Measurements from ENCODE around the gene KLHL13. TPM values are rescaled to one million over a fixed set of nuclear protein-coding genes. Genes with fewer than 3 reads are reported as not detected.

Gene KLHL13
- 1.8 TPM in 2 replicates for total RNA-seq

- FAIRE-seq (no peak), DNase-seq (ENCODE audit: low read depth) (no peak)
- no peaks in the 10 kb centered on the region for H3K36me3 ChIP-seq (ENCODE audit: control insufficient read depth, insufficient read depth, low read length)
- H3K4me3 ChIP-seq (ENCODE audit: low read depth, low read length) = peak within 1 kb of the TSS; percentile 56
- no peaks in the 10 kb centered on the region for H3K27me3 ChIP-seq (ENCODE audit: control insufficient read depth, insufficient read depth, low read length)
- TF ChIP-seq, protein P1, sequence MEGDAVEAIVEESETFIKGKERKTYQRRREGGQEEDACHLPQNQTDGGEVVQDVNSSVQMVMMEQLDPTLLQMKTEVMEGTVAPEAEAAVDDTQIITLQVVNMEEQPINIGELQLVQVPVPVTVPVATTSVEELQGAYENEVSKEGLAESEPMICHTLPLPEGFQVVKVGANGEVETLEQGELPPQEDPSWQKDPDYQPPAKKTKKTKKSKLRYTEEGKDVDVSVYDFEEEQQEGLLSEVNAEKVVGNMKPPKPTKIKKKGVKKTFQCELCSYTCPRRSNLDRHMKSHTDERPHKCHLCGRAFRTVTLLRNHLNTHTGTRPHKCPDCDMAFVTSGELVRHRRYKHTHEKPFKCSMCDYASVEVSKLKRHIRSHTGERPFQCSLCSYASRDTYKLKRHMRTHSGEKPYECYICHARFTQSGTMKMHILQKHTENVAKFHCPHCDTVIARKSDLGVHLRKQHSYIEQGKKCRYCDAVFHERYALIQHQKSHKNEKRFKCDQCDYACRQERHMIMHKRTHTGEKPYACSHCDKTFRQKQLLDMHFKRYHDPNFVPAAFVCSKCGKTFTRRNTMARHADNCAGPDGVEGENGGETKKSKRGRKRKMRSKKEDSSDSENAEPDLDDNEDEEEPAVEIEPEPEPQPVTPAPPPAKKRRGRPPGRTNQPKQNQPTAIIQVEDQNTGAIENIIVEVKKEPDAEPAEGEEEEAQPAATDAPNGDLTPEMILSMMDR (IDR thresholded peaks at IDR 0.05; ENCODE audit: insufficient read depth, low read length, severe bottlenecking) = no peak
Observed at GRCh38 chrX:118116713-118117550, at the start of gene KLHL13. KLHL13 (minus strand) TSS chrX:118116810; CDS start chrX:118028473, 88,337 bp downstream.

- Histone ChIP-seq H3K4me3 (ENCODE audit: low read depth, low read length) (no peak overlapping the region), H3K27me3 (ENCODE audit: control insufficient read depth, insufficient read depth, low read length) (no peaks in the 10 kb centered on the region), H3K36me3 (ENCODE audit: control insufficient read depth, insufficient read depth, low read length) (no peaks in the 10 kb centered on the region)
- FAIRE-seq = no peak
- TF ChIP-seq, protein P1 (IDR thresholded peaks at IDR 0.05; ENCODE audit: insufficient read depth, low read length, severe bottlenecking) = no peak
- DNase-seq (ENCODE audit: low read depth) = peak; percentile 67
Observed at GRCh38 chrX:118164138-118164537, 47.5 kb upstream of the KLHL13 start.

DNA sequence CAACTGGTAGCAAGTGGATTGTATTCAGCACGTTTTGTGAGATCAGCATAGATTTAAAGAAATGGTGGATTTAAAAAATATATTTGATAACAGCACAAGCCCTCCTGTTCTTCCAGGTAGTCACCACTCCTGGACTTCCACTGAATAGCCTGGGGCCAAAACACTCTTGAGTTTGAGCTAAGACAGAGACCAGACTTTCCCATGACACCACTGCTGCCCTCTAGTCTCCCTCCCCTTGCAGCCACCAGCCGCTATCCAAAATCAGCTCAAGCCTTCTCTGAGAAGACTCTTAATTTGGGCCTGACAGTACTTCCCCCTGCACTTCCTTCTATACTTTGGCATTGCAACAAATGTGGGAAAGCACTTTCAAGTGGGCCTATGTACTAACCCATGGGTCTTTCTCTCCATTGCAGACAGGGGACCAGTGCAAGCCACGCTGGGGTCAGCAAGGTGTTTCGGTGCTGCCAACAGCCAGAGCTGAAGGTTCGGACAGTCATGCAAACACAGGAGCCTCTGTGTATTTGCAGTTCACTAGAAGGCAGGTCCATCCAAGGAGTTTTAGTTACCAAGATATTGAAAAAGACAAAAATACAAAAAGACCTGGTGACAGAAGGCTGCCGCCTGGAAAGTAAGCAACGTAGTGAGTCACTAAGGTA, 40.5 kb upstream of the KLHL13 start:
- Histone ChIP-seq H3K4me3 (ENCODE audit: low read depth, low read length) (no peak overlapping the region), H3K36me3 (ENCODE audit: control insufficient read depth, insufficient read depth, low read length) (no peaks in the 10 kb centered on the region), H3K27me3 (ENCODE audit: control insufficient read depth, insufficient read depth, low read length) (no peaks in the 10 kb centered on the region)
- FAIRE-seq (no peak), DNase-seq (ENCODE audit: low read depth) (no peak)
- TF ChIP-seq, protein P1 (IDR thresholded peaks at IDR 0.05; ENCODE audit: insufficient read depth, low read length, severe bottlenecking) = no peak

- Histone ChIP-seq H3K27me3 (ENCODE audit: control insufficient read depth, insufficient read depth, low read length) (no peaks in the 10 kb centered on the region), H3K36me3 (ENCODE audit: control insufficient read depth, insufficient read depth, low read length) (no peaks in the 10 kb centered on the region), H3K4me3 (ENCODE audit: low read depth, low read length) (no peak overlapping the region)
- TF ChIP-seq, protein P1 (IDR thresholded peaks at IDR 0.05; ENCODE audit: insufficient read depth, low read length, severe bottlenecking) = no peak
- DNase-seq (ENCODE audit: low read depth) (no peak), FAIRE-seq (no peak)
Observed at GRCh38 chrX:118156254-118156952, 39.8 kb upstream of the KLHL13 start.

DNA sequence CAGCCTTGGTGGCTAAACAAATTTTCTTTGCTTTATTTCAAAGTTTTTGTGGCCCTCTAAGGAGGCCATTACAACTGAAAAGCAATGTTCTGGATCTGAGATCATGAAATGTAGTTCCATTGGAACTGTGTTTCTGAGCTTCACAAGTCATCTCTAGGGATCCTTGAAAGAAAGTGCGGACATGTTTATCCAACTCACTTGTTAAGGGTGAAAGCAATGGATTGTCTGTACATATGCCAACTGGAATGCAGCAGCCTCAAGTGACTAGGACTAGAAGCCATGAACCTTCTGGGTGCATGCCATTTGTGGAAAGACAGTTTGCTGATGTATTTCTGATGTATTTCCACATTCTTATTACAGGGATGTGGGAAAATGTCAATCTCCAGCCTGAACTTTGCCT, 36.7 kb upstream of the KLHL13 start:
- no peaks in the 10 kb centered on the region for H3K36me3 ChIP-seq (ENCODE audit: control insufficient read depth, insufficient read depth, low read length)
- TF ChIP-seq, protein P1 (IDR thresholded peaks at IDR 0.05; ENCODE audit: insufficient read depth, low read length, severe bottlenecking) = no peak
- FAIRE-seq (no peak), DNase-seq (ENCODE audit: low read depth) (no peak)
- no peak overlapping the region for H3K4me3 ChIP-seq (ENCODE audit: low read depth, low read length)
- H3K27me3 ChIP-seq (ENCODE audit: control insufficient read depth, insufficient read depth, low read length) = no peaks in the 10 kb centered on the region

All from bronchial epithelial cell (primary cell).